HG02759 (cell line): ENCODE results near the gene CD247.
A peak's percentile ranks its signal among the peaks of the same experiment; 100 is the strongest.

ENCODE experiments used
- ATAC-seq: cut with Tn5 transposase; IDR thresholded peaks from one replicate; pipeline ENCODE4 v1.9.1; 2021; ENCODE audit warnings: mild to moderate bottlenecking, moderate library complexity; ENCODE audit not compliant: unreplicated experiment

CD247 gene

GRCh38 chr1:167440776-167441175 lies 77.6 kb downstream of the CD247 start:
- ATAC-seq, result no peak

- no peak for ATAC-seq
Measured at GRCh38 chr1:167440345-167440744, 78.0 kb downstream of the CD247 start.

GRCh38 chr1:167439301-167439988 lies 78.9 kb downstream of the CD247 start:
- peak; percentile 54 for ATAC-seq

- no peak for ATAC-seq
Measured at GRCh38 chr1:167438171-167439138, 79.9 kb downstream of the CD247 start.

- ATAC-seq, result no peak
Measured at GRCh38 chr1:167435484-167435883, 82.8 kb downstream of the CD247 start.

- no peak for ATAC-seq
Measured at GRCh38 chr1:167434306-167434705, 84.0 kb downstream of the CD247 start.

- ATAC-seq, result no peak
Measured at GRCh38 chr1:167433884-167434283, 84.4 kb downstream of the CD247 start.

- ATAC-seq, result no peak
Measured at GRCh38 chr1:167432780-167433179, 85.5 kb downstream of the CD247 start.

GRCh38 chr1:167431909-167432650 lies 86.2 kb downstream of the CD247 start:
- no peak for ATAC-seq

- ATAC-seq, result peak; percentile 38
Measured at GRCh38 chr1:167431261-167431908, 86.9 kb downstream of the CD247 start.

- ATAC-seq, result peak; percentile 28
Measured at GRCh38 chr1:167430849-167431242, 87.5 kb downstream of the CD247 start.

- ATAC-seq, result peak; percentile 36
Measured at GRCh38 chr1:167430134-167430848, 88.0 kb downstream of the CD247 start.

GRCh38 chr1:167429612-167430011 lies 88.7 kb downstream of the CD247 start:
- ATAC-seq, result peak; percentile 48

GRCh38 chr1:167428395-167428794 lies 89.9 kb downstream of the CD247 start:
- no peak for ATAC-seq

- no peak for ATAC-seq
Measured at GRCh38 chr1:167427848-167428247, 90.5 kb downstream of the CD247 start.

- no peak for ATAC-seq
Measured at GRCh38 chr1:167426716-167427115, 91.6 kb downstream of the CD247 start.

- ATAC-seq, result no peak
Measured at GRCh38 chr1:167425482-167425881, 92.8 kb downstream of the CD247 start.

GRCh38 chr1:167423684-167424619 lies 94.4 kb downstream of the CD247 start:
- ATAC-seq, result no peak

- no peak for ATAC-seq
Measured at GRCh38 chr1:167420510-167420909, 97.8 kb downstream of the CD247 start.
